B cell (primary cell): ENCODE results near the gene LRRC26. TPM values are rescaled to one million over a fixed set of nuclear protein-coding genes. Genes with fewer than 3 reads are reported as not detected.

ENCODE experiments used
- ATAC-seq: fragments of 200-7000 bp; cut with Tn5 transposase; one replicate; pipeline ENCODE4 v1.10.0; 2021; ENCODE audit warnings: low read depth, mild to moderate bottlenecking, moderate number of reproducible peaks, moderate library complexity
- CTCF ChIA-PET: fragments of 350-600 bp; sonication (Branson Sonifier 250); formaldehyde crosslinking; loops from one replicate; lab custom pipeline; 2021; ENCODE audit warnings: antibody characterized with exemption, inconsistent platforms; lab: Charles Lee
- POLR2A ChIA-PET: fragments of 350-600 bp; sonication (Branson Sonifier 250); formaldehyde crosslinking; loops from one replicate; lab custom pipeline; 2021; ENCODE audit warnings: antibody characterized with exemption; lab: Charles Lee
- DNase-seq: peaks from one replicate; pipeline ENCODE4 v3.0.0; 2013
- H2AFZ ChIP-seq: 2 replicates; pipeline ENCODE4 v1.6.1; 2012; ENCODE audit warnings: mild to moderate bottlenecking, low read depth, low read length; ENCODE audit not compliant: insufficient read depth, poor library complexity, severe bottlenecking
- H3K27ac ChIP-seq, 2 donors: 1 replicate in 1 of 2; 2 replicates in 1 of 2; pipeline ENCODE4 v1.5.1; 2012 to 2013; ENCODE audit warnings: low read length in 2 of 2, mild to moderate bottlenecking in 2 of 2, moderate library complexity in 1 of 2
- H3K27me3 ChIP-seq, 4 experiments: fragments of 200-600 bp in 1 of 4; sonication (generic) in 1 of 4; replicated peaks in 1 of 4; 1 replicate in 2 of 4; 2 replicates in 2 of 4; pipeline versions ENCODE4 v1.6.1 to v1.7.0; 2013 to 2016; ENCODE audit warnings: low read length in 3 of 4, mild to moderate bottlenecking in 2 of 4, mixed read lengths in 1 of 4, moderate library complexity in 1 of 4; ENCODE audit not compliant: insufficient read depth in 4 of 4, control insufficient read depth in 3 of 4; ENCODE audit errors: control extremely low read depth in 1 of 4
- H3K36me3 ChIP-seq, 2 experiments: replicated peaks in 1 of 2; 1 replicate in 1 of 2; 2 replicates in 1 of 2; pipeline versions ENCODE4 v1.6.1 to v1.7.1; 2013; ENCODE audit warnings: low read length in 1 of 2; ENCODE audit not compliant: insufficient read depth in 2 of 2, control insufficient read depth in 1 of 2; ENCODE audit errors: control extremely low read depth in 1 of 2, extremely low read depth in 1 of 2
- H3K4me1 ChIP-seq, 2 donors: fragments of 200-600 bp in 1 of 2; sonication (generic) in 1 of 2; 1 replicate in 1 of 2; 2 replicates in 1 of 2; pipeline versions ENCODE4 v1.5.1 to v1.6.1; 2013 to 2017; ENCODE audit warnings: low read length in 2 of 2; ENCODE audit not compliant: control insufficient read depth in 2 of 2, insufficient read depth in 2 of 2
- H3K4me2 ChIP-seq: replicated peaks from 2 replicates; pipeline ENCODE3; 2012; ENCODE audit warnings: mild to moderate bottlenecking, low read depth, low read length; ENCODE audit not compliant: poor library complexity, severe bottlenecking
- H3K4me3 ChIP-seq, 5 experiments: fragments of 200-600 bp in 1 of 5; sonication (generic) in 1 of 5; 1 replicate in 3 of 5; 2 replicates in 2 of 5; pipeline versions ENCODE4 v1.5.1 to v1.7.0; 2011 to 2016; ENCODE audit warnings: low read length in 4 of 5, mild to moderate bottlenecking in 4 of 5, low read depth in 2 of 5, control low read depth in 1 of 5, moderate library complexity in 1 of 5; ENCODE audit not compliant: insufficient read depth in 1 of 5; ENCODE audit errors: control extremely low read depth in 1 of 5, extremely low read depth in 1 of 5
- H3K79me2 ChIP-seq: fragments of 200-600 bp; sonication (generic); one replicate; pipeline ENCODE4 v1.6.0; 2016; ENCODE audit warnings: low read length; ENCODE audit not compliant: control insufficient read depth, insufficient read depth
- H3K9ac ChIP-seq: fragments of 200-600 bp; sonication (generic); 2 replicates; pipeline ENCODE4 v1.6.1; 2017; ENCODE audit warnings: mild to moderate bottlenecking, low read length, moderate library complexity
- H3K9me3 ChIP-seq, 3 donors: one replicate each; pipeline versions ENCODE4 v1.6.1 to v1.7.1; 2013; ENCODE audit warnings: low read length in 2 of 3; ENCODE audit not compliant: control insufficient read depth in 2 of 3, insufficient read depth in 1 of 3; ENCODE audit errors: control extremely low read depth in 1 of 3
- H4K20me1 ChIP-seq: 2 replicates; pipeline ENCODE4 v1.6.0; 2012; ENCODE audit warnings: mild to moderate bottlenecking, low read length; ENCODE audit not compliant: insufficient read depth, control insufficient read depth, poor library complexity, severe bottlenecking
- H3K27ac Mint-ChIP-seq: one replicate; pipeline ENCODE4 v1.8.0; 2021; ENCODE audit warnings: mixed read lengths
- H3K27me3 Mint-ChIP-seq: one replicate; pipeline ENCODE4 v1.8.0; 2021; ENCODE audit warnings: mixed read lengths
- H3K4me1 Mint-ChIP-seq: one replicate; pipeline ENCODE4 v1.8.0; 2021; ENCODE audit warnings: mixed read lengths
- H3K4me3 Mint-ChIP-seq: one replicate; pipeline ENCODE4 v1.8.0; 2021; ENCODE audit warnings: mixed read lengths
- H3K9me3 Mint-ChIP-seq: one replicate; pipeline ENCODE4 v1.8.0; 2022; ENCODE audit warnings: mixed read lengths; ENCODE audit not compliant: insufficient read depth
- EZH2 ChIP-seq: IDR thresholded peaks from 2 replicates; pipeline ENCODE4 v1.6.1; 2012; ENCODE audit warnings: borderline replicate concordance, low read depth, mild to moderate bottlenecking, moderate library complexity, low read length; ENCODE audit not compliant: insufficient read depth, poor library complexity, severe bottlenecking
- WGBS: methylation state at CpG from one replicate; pipeline ENCODE4 v1.1.5; 2013; ENCODE audit warnings: missing lambda C conversion rate; ENCODE audit not compliant: insufficient coverage; 5-methylcytosine and 5-hydroxymethylcytosine counted together
- intact Hi-C: fragments of 100-400 bp; cut with micrococcal nuclease; formaldehyde crosslinking; loops from one replicate; pipeline ENCODE4 v1.10.0; 2022
- polyA plus RNA-seq: library from polyadenylated mRNA; depleted of rRNA; stranded (reverse); fragments of >200 nt; gene quantifications from 2 replicates; pipeline ENCODE4 v1.2.3, GENCODE V29; 2012
- total RNA-seq, 2 donors: library from RNA; stranded (reverse); fragments of 120-200 nt in 1 of 2; gene quantifications; 1 replicate in 1 of 2; 2 replicates in 1 of 2; pipeline versions ENCODE4 v1.2.3 to v1.2.4, GENCODE V29; 2013 to 2022
- TF ChIP-seq, protein P1 (sequence below): fragments of 200-600 bp; IDR thresholded peaks from one replicate; pipeline ENCODE4 v1.8.0; 2022; ENCODE audit warnings: antibody characterized with exemption, mild to moderate bottlenecking

Gene LRRC26
- total and polyA plus RNA-seq, 2 donors (not counting 1 experiment from before 2014, with no cell fraction given): not detected

DNA sequence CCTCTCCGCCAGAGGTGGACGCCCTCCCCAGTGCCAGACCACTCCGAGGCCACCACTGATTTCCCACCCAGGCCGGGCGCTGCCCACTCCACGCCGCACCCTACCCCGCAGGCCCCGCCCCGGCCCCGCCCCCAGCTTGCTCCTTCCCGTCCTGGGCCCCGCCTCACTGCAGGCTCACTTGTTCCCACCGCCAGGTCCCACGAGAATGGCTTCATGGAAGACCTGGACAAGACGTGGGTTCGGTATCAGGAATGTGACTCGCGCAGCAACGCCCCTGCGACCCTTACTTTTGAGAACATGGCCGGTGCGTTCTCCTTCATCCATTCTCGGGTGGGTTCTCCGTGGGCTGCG, 6.5 kb downstream of the LRRC26 start:
- peaks cover 39% of the 10 kb centered on the region for H3K27me3 Mint-ChIP-seq
- TF ChIP-seq, protein P1, sequence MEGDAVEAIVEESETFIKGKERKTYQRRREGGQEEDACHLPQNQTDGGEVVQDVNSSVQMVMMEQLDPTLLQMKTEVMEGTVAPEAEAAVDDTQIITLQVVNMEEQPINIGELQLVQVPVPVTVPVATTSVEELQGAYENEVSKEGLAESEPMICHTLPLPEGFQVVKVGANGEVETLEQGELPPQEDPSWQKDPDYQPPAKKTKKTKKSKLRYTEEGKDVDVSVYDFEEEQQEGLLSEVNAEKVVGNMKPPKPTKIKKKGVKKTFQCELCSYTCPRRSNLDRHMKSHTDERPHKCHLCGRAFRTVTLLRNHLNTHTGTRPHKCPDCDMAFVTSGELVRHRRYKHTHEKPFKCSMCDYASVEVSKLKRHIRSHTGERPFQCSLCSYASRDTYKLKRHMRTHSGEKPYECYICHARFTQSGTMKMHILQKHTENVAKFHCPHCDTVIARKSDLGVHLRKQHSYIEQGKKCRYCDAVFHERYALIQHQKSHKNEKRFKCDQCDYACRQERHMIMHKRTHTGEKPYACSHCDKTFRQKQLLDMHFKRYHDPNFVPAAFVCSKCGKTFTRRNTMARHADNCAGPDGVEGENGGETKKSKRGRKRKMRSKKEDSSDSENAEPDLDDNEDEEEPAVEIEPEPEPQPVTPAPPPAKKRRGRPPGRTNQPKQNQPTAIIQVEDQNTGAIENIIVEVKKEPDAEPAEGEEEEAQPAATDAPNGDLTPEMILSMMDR: no peak
- no peak for TF ChIP-seq EZH2
- Histone ChIP-seq H3K4me3 (no peak overlapping the region), H3K27ac (no peak overlapping the region), H3K9me3 (peaks cover 0 to 23% (median 0%) of the 10 kb centered on the region in 3 donors), H2AFZ (no peak overlapping the region), H3K36me3 (no peaks in the 10 kb centered on the region), H4K20me1 (no peaks in the 10 kb centered on the region), H3K4me2 (peak overlapping the region; percentile 35), H3K27me3 (peaks cover 0 to 82% (median 30%) of the 10 kb centered on the region in 4 experiments), H3K4me1 (peaks cover 14 to 34% of the 10 kb centered on the region in 2 donors), H3K9ac (no peak overlapping the region), H3K79me2 (no peaks in the 10 kb centered on the region)
- H3K9me3 Mint-ChIP-seq: no peaks in the 10 kb centered on the region
- ChIA-PET CTCF (no interaction called here), POLR2A (no interaction called here)
- peaks cover 15% of the 10 kb centered on the region for H3K4me1 Mint-ChIP-seq
- H3K27ac Mint-ChIP-seq: peak overlapping the region; percentile 20
- intact Hi-C loops: no loop called here
- peak overlapping the region; percentile 16 for H3K4me3 Mint-ChIP-seq
- DNase-seq: no peak
- no peak for ATAC-seq
- 61% methylated on average over 25 of the region's 26 CpGs for WGBS

DNA sequence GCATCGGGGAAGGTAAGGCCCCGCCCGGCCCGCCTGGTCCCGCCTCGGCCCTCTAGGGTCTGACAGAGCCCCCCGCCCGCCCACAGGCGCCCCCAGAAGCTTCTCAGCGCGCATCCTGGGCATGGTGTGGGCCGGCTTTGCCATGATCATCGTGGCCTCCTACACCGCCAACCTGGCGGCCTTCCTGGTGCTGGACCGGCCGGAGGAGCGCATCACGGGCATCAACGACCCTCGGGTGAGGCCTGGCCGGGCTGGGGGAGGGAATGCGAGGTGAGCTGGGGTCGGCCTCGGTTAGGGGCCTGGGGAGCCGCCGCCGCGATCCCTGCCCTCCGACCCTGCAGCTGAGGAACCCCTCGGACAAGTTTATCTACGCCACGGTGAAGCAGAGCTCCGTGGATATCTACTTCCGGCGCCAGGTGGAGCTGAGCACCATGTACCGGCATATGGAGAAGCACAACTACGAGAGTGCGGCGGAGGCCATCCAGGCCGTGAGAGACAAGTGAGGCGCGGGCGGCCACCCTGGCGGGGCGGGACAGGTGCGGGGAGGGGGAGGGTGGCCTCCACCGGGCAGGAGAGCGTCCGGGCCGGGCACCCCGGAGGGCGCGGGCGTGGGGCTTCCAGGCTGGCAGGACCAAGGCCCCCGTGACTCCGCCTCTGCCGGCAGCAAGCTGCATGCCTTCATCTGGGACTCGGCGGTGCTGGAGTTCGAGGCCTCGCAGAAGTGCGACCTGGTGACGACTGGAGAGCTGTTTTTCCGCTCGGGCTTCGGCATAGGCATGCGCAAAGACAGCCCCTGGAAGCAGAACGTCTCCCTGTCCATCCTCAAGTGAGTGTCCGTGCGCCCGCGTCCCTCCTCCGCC, 7.1 kb downstream of the LRRC26 start:
- Histone ChIP-seq H3K4me1 (peaks cover 9 to 31% of the 10 kb centered on the region in 2 donors), H2AFZ (no peak overlapping the region), H3K4me3 (no peak overlapping the region), H4K20me1 (no peaks in the 10 kb centered on the region), H3K36me3 (no peaks in the 10 kb centered on the region), H3K9me3 (peaks cover 0 to 27% (median 0%) of the 10 kb centered on the region in 3 donors), H3K79me2 (no peaks in the 10 kb centered on the region), H3K27ac (no peak overlapping the region), H3K27me3 (peaks cover 0 to 82% (median 34%) of the 10 kb centered on the region in 4 experiments), H3K4me2 (peak overlapping the region; percentile 35), H3K9ac (no peak overlapping the region)
- POLR2A ChIA-PET: interaction anchor here (0.6 to 0.7 kb wide), 2 partner anchors 14 to 48 kb away, joined by 3 read pairs; no protein-coding TSS in a partner anchor
- no peak for ATAC-seq
- CTCF ChIA-PET: no interaction called here
- H3K9me3 Mint-ChIP-seq: no peaks in the 10 kb centered on the region
- 32% methylated on average over 74 of the region's 74 CpGs for WGBS
- H3K4me3 Mint-ChIP-seq: peak overlapping the region; percentile 13
- TF ChIP-seq, protein P1: no peak
- TF ChIP-seq EZH2: peak; percentile 17
- peaks cover 45% of the 10 kb centered on the region for H3K27me3 Mint-ChIP-seq
- intact Hi-C loops: no loop called here
- H3K4me1 Mint-ChIP-seq: peaks cover 19% of the 10 kb centered on the region
- H3K27ac Mint-ChIP-seq: no peak overlapping the region
- no peak for DNase-seq
